ENCODE measurements around the gene STK32B.
"Not testable (repeated sequence)": the region's sequence is repeated elsewhere in the genome, so short reads cannot be mapped to it uniquely, and the experiment has no call there.

STK32B gene

DNA sequence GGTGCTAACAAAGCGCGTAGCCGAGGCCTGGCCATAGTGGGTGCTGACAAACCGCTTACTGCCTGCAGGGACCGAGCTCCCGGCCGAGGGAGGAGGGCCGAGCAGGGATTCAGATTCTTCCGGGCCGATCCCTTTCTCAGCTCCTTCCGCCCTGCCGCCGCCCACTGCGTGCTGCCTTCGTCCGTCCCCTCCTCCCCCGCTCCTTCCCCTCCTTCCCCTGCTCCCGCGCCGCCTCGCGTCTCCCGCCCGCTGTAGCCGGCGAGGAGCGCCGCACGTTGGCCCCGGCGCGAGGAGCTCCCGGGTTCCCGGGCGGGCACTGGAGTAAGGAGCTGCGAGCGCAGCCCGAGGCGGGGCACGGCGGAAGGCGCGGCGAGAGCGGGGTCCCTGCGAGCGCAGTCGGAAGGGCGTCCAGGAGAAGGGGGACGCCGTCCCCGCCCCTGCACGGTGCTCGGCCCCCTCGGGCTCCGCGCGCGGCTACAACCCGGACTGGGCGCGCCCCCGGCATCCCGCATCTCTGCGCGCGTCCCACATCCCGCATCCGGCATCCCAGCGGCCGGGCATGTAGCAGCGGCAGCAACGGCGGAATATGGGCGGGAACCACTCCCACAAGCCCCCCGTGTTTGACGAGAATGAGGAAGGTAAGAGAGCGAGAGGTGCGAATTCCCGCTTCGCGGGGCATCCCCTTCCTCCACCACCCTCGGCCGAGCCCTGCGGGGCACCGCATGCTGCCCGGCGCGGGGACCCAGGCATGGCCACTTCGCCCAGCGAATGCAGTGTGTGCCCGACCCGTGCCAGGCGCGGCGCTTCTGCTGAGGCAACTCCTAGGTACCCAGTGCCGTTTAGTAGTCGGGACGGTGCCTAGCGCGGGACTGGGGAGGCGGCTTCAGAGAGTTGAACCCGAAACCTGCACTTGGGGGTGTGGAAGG lies at the start of gene STK32B:
TSS of gene STK32B (plus strand) at position 203 of the 926 bp plus-strand sequence.
- peak within 1 kb of the TSS; percentile 85 for H3K4me3 Mint-ChIP-seq
- H3K9me3 Mint-ChIP-seq: no peaks in the 10 kb centered on the region
- H3K27ac Mint-ChIP-seq: peak within 1 kb of the TSS; percentile 80
- peaks cover 6% of the 10 kb centered on the region for H3K36me3 Mint-ChIP-seq (ENCODE audit: low read depth)
- peaks cover 29% of the 10 kb centered on the region for H3K4me1 Mint-ChIP-seq (ENCODE audit: low read depth)
- peaks cover 20% of the 10 kb centered on the region for H3K27me3 Mint-ChIP-seq
- intact Hi-C loops (cut with micrococcal nuclease): loop anchor here (2.0 kb wide), 2 partner anchors 409 to 761 kb away; no protein-coding TSS in a partner anchor

DNA sequence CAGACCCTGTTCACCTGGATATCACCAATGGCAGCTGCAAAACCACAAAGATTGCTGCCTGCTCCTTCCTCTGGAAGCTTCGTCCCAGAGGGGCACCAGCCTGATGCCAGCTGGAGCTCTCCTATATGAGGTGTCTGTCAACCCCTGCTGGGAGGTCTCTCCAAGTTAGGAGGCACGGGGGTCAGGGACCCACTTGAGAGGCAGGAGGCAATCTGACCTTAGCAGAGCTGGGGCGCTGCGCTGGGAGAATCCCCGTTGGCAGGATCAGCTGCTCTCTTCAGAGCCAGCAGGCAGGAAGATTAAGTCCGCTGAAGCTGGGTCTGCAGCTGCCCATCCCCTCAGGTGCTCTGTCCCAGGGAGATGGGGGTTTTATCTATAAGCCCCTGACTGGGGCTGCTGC lies 49.6 kb upstream of the STK32B start:
- H3K4me3 Mint-ChIP-seq; intact Hi-C loops (cut with micrococcal nuclease); H3K4me1 Mint-ChIP-seq (ENCODE audit: low read depth); H3K9me3 Mint-ChIP-seq; H3K36me3 Mint-ChIP-seq (ENCODE audit: low read depth); H3K27me3 Mint-ChIP-seq; H3K27ac Mint-ChIP-seq: not testable (repeated sequence)

DNA sequence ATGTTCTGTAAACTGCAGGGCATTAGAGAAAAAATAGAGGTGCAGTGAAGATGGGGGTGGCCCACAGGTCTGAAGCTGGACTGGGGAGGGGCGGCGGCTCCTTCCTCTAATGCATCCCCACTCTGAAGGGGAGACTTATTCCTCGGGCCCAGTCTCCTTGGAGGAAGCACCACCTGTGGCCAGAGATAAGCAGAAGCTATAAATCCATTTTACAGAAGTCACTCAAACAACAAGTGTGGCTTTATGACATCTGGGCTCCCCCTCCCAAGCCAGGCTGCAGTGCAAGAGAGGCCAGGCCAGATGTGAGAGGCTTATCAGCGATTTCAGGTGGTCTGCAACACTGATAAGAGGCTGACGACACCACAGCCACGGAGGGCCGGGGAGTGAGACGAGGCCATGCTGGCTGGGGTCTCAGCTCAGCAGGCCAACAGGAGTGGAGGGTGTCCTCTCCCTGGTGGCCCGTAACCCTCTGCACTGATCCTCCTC lies 47.9 kb upstream of the STK32B start:
- no peaks in the 10 kb centered on the region for H3K36me3 Mint-ChIP-seq (ENCODE audit: low read depth)
- H3K4me3 Mint-ChIP-seq: no peak overlapping the region
- H3K27me3 Mint-ChIP-seq: peaks cover 7% of the 10 kb centered on the region
- no peaks in the 10 kb centered on the region for H3K9me3 Mint-ChIP-seq
- H3K27ac Mint-ChIP-seq: no peak overlapping the region
- intact Hi-C loops (cut with micrococcal nuclease): no loop called here
- H3K4me1 Mint-ChIP-seq (ENCODE audit: low read depth): no peaks in the 10 kb centered on the region

DNA sequence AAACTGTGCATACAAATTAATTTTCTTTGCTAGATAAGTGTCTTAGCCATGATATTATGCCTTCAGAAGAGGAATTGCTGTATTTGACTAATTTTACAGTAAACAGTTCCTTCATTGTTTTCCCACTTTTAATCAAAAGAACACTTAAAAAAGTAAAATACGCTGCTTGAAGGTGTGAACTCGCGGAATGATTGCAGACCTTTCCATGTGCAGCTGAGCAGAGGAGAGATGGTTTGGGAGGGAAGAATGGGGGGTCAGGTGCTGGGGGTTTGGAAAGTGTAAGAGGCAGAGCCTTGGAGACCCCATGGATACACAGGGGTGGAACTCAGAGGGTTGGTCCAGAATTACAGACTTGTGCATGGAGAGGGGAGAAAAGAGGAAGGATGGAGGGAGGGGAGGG lies 47.4 kb upstream of the STK32B start:
- H3K4me1 Mint-ChIP-seq (ENCODE audit: low read depth): no peaks in the 10 kb centered on the region
- no peak overlapping the region for H3K27ac Mint-ChIP-seq
- no peaks in the 10 kb centered on the region for H3K9me3 Mint-ChIP-seq
- peaks cover 7% of the 10 kb centered on the region for H3K27me3 Mint-ChIP-seq
- H3K36me3 Mint-ChIP-seq (ENCODE audit: low read depth): no peaks in the 10 kb centered on the region
- intact Hi-C loops (cut with micrococcal nuclease): no loop called here
- H3K4me3 Mint-ChIP-seq: no peak overlapping the region

DNA sequence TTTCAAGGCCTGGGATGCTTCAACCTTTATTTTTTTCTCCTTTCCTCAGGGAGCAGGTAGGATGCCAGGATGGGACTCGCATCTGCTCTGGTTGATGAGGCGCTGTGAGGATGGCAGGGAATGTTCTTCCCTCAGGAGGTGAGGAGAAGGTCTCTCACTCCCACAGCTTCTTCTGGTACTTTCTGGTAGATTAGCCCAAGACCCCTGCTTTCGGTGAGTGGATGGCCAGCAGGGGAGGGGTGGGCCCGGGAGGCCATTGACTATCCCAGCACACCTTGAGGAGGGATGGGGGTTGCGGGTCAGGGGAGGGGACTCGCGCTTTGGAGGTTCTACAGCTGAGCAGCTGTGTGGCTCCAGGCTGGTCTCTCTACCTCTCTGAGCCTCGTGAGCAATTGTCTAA lies 46.8 kb upstream of the STK32B start:
- Mint-ChIP-seq H3K36me3 (ENCODE audit: low read depth) (no peaks in the 10 kb centered on the region), H3K27ac (no peak overlapping the region), H3K9me3 (no peaks in the 10 kb centered on the region), H3K4me3 (no peak overlapping the region), H3K4me1 (ENCODE audit: low read depth) (no peaks in the 10 kb centered on the region), H3K27me3 (peaks cover 7% of the 10 kb centered on the region)
- intact Hi-C loops (cut with micrococcal nuclease): no loop called here

DNA sequence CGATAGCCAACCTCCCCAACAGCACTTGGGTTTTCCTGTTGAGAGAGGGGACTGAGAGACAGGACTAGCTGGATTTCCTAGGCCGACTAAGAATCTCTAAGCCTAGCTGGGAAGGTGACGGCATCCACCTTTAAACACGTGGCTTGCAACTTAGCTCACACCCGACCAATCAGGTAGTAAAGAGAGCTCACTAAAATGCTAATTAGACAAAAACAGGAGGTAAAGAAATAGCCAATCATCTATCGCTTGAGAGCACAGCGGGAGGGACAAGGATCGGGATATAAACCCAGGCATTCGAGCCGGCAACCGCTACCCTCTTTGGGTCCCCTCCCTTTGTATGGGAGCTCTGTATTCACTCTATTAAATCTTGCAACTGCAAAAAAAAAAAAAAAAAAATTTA lies 44.3 kb upstream of the STK32B start:
- H3K4me3 Mint-ChIP-seq; H3K27me3 Mint-ChIP-seq; H3K36me3 Mint-ChIP-seq (ENCODE audit: low read depth); intact Hi-C loops (cut with micrococcal nuclease); H3K9me3 Mint-ChIP-seq; H3K27ac Mint-ChIP-seq; H3K4me1 Mint-ChIP-seq (ENCODE audit: low read depth): not testable (repeated sequence)

DNA sequence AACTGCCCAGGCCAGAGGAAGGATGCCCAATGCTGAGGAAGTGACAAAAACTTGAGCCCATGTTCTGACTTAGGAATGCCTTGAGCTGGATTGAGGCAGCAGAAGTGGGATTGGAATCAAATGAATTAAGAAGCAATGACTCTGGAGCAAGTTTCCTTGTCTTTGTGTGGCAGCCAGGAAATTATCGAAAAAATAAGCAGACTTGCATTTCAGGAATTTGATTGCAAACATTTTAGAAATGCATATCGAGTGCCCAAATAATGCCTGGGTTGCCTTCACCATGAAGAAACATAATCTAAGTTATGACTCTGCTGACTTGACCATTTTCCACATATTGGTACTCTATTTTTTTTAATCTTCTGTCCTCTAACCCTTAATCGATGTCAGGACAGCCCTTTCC lies 41.5 kb upstream of the STK32B start:
- Mint-ChIP-seq H3K27me3 (no peaks in the 10 kb centered on the region), H3K9me3 (no peaks in the 10 kb centered on the region), H3K36me3 (ENCODE audit: low read depth) (no peaks in the 10 kb centered on the region), H3K27ac (no peak overlapping the region), H3K4me3 (no peak overlapping the region), H3K4me1 (ENCODE audit: low read depth) (no peaks in the 10 kb centered on the region)
- intact Hi-C loops (cut with micrococcal nuclease): no loop called here

DNA sequence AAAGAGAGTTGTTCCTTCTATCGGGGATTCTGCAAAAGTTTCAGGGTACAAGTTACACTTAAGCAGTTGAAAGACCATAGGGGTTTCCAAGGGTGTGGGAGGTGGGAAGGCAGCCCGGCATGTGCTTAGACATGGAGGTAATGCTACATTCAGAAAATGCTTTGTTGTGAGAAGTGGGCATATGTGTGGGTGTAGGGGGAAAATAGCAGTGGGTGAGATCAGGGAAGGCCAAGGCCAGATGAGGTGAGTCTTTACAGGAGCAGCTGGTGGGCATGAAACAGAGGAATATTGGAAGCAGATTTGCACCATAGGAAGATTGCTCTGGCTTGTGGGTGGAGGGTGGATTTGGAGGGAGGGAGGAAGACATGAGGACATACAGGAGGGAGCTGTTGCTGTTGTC lies 40.3 kb upstream of the STK32B start:
- no peaks in the 10 kb centered on the region for H3K36me3 Mint-ChIP-seq (ENCODE audit: low read depth)
- H3K4me1 Mint-ChIP-seq (ENCODE audit: low read depth): no peaks in the 10 kb centered on the region
- no peak overlapping the region for H3K4me3 Mint-ChIP-seq
- intact Hi-C loops (cut with micrococcal nuclease): no loop called here
- no peaks in the 10 kb centered on the region for H3K27me3 Mint-ChIP-seq
- H3K9me3 Mint-ChIP-seq: no peaks in the 10 kb centered on the region
- no peak overlapping the region for H3K27ac Mint-ChIP-seq

DNA sequence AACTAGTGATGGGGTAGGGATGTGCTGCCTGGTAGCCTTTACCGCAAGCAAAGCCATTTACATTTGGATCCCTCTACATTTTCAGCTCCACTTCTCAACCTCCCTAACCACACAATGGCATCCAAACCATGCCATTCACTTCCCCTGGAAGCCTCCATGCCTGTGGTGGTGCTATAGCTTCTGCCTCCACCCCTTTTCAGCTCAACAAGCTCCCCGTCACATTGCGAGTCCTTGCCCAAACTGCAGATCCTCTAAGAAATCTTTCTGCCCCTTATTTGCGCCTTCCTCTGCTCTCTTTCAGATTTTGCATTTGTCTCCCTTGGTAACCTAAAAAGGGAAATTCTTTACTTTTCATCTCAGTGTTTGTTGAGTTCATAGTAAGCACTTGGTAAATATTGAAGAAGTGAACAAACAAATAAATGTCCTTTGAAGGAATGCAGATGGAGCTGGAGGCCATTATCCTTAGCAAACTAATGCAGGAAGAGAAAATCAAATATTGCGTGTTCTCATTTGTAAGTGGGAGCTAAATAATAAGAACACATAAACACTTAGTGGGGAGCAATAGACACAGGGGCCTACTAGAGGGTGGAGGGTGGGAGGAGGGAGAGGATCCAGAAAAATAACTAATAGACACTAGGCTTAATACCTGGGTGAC lies 38.9 kb upstream of the STK32B start:
- no peaks in the 10 kb centered on the region for H3K36me3 Mint-ChIP-seq (ENCODE audit: low read depth)
- intact Hi-C loops (cut with micrococcal nuclease): no loop called here
- no peaks in the 10 kb centered on the region for H3K9me3 Mint-ChIP-seq
- no peak overlapping the region for H3K27ac Mint-ChIP-seq
- H3K27me3 Mint-ChIP-seq: no peaks in the 10 kb centered on the region
- no peaks in the 10 kb centered on the region for H3K4me1 Mint-ChIP-seq (ENCODE audit: low read depth)
- H3K4me3 Mint-ChIP-seq: no peak overlapping the region

DNA sequence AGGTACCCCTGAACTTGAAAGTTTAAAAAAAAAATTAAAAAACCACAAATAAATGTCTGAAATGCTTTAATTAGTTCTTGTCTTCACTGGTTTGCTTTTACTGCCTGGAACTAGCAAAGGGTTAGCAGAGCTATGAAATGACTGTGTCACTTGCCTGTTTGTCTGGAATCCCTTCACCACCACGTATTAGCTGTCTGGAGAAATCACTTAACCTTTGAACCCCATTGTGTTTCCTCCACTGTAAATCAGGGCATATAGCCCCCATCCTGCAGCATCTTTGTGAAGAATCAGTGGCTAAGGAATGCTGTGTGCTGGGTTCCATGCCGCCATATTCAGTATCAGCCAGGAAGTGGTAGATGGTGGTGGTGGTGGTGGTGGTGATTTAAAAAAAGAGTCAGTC lies 38.3 kb upstream of the STK32B start:
- H3K4me3 Mint-ChIP-seq: no peak overlapping the region

DNA sequence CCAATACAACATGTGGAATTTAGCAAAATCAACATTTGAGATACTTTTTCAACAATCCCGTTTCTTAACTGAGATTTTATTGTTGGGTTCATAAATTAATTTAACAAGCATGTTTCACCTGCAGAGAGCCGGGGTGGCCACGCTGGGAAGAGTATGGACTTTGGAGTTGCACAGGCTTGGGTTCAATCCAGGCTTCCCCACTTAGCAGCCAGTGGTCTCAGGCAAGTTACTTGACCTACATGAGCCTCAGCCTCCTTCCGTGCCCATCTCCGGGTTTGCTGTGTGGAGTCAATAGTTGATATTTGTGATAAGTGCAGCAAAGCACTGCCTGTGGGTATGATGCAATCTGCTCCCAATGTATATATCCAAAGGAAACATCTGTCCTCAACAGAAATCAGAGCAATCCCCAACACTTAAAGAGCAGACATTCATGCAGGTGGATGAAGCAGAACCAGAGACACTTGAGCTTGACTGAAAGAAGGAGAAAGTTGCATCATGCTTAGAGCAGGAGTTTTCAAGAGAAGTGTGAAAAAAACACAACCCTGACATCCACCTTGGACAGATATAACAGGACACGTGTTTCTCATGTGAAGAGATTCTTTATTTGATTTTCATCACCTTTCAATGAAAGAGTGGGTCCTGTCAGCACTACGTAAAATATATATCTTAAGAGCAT lies 37.1 kb upstream of the STK32B start:
- H3K27me3 Mint-ChIP-seq: peaks cover 4% of the 10 kb centered on the region
- H3K4me3 Mint-ChIP-seq: no peak overlapping the region
- H3K36me3 Mint-ChIP-seq (ENCODE audit: low read depth): no peaks in the 10 kb centered on the region
- H3K9me3 Mint-ChIP-seq: no peaks in the 10 kb centered on the region
- intact Hi-C loops (cut with micrococcal nuclease): no loop called here
- peaks cover 8% of the 10 kb centered on the region for H3K4me1 Mint-ChIP-seq (ENCODE audit: low read depth)
- no peak overlapping the region for H3K27ac Mint-ChIP-seq

More for the DNA sequence above, 38.3 kb upstream of the STK32B start:
- intact Hi-C loops (cut with micrococcal nuclease): no loop called here
- no peaks in the 10 kb centered on the region for H3K27me3 Mint-ChIP-seq
- H3K36me3 Mint-ChIP-seq (ENCODE audit: low read depth): no peaks in the 10 kb centered on the region
- H3K27ac Mint-ChIP-seq: no peak overlapping the region
- peaks cover 4% of the 10 kb centered on the region for H3K4me1 Mint-ChIP-seq (ENCODE audit: low read depth)
- no peaks in the 10 kb centered on the region for H3K9me3 Mint-ChIP-seq

DNA sequence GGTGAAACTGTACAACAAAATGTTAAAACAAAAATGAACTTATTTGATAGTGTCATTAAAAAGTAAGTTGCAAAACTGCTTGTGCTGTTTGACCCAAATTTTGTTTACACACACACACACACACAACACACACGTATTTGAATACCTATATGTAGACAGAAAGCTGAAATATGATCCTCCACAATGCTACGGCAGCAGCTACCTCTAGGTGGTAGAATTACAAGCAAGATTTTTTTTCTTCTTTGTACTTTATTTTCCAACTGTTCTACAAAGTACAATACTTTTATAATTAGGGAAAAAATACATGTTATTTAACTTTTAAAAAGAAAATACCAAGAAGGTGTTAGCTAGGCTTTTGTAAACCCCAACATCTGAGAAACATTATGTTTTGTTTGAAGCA lies 33.2 kb upstream of the STK32B start:
- H3K27me3 Mint-ChIP-seq: peaks cover 10% of the 10 kb centered on the region
- intact Hi-C loops (cut with micrococcal nuclease): no loop called here
- H3K4me3 Mint-ChIP-seq: no peak overlapping the region
- H3K36me3 Mint-ChIP-seq (ENCODE audit: low read depth): no peaks in the 10 kb centered on the region
- peaks cover 14% of the 10 kb centered on the region for H3K4me1 Mint-ChIP-seq (ENCODE audit: low read depth)
- H3K27ac Mint-ChIP-seq: no peak overlapping the region
- no peaks in the 10 kb centered on the region for H3K9me3 Mint-ChIP-seq

DNA sequence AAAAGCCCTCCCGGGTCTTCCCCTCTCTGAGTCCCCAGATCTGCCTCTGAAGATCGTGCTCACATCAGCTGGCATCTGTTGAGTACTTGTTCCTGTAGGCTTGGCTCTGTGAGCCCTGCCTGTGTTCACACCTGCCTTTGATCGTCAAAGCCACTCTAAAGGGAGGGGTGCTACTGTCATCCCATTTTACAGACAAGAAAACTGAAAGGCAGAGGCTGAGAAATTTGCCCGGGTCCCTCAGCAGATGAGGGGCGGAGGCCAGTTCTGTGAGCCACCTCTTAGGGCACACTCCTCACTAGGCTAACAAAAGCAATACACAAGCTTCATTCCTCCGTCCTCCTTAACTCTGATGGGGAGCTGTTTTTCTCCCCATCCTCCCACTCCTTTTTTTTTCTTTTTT lies 32.7 kb upstream of the STK32B start:
- intact Hi-C loops (cut with micrococcal nuclease): no loop called here
- Mint-ChIP-seq H3K27ac (no peak overlapping the region), H3K4me3 (peak overlapping the region; percentile 2), H3K36me3 (ENCODE audit: low read depth) (no peaks in the 10 kb centered on the region), H3K9me3 (no peaks in the 10 kb centered on the region), H3K27me3 (peaks cover 10% of the 10 kb centered on the region), H3K4me1 (ENCODE audit: low read depth) (peaks cover 14% of the 10 kb centered on the region)

DNA sequence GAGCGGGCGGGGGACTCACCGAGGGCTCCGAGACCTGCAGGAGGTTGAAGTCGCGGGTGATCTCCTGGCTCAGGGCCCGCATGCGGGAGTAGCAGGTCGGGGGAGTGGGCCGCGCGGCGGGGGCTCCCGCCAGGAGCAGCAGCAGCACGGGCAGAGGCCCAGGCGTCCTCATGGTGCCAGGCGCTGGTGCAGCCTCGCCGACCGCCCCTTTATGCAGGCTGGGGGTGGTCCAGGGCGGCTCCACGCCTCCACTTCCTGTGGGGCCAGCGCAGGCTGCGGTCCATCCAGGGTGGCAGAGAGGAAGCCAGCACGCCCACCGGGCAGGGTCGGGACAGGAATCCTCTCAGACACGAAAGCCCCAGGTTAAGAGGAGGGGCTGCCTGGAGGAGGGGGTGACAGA lies 32.0 kb upstream of the STK32B start, which contains the start of gene CYTL1:
TSS of gene CYTL1 (minus strand) at position 185 of the 400 bp plus-strand sequence. CDS start at position 172, 13 bp downstream.
- Mint-ChIP-seq H3K4me1 (ENCODE audit: low read depth) (peaks cover 17% of the 10 kb centered on the region), H3K9me3 (no peaks in the 10 kb centered on the region), H3K27ac (peak within 1 kb of the TSS; percentile 30), H3K36me3 (ENCODE audit: low read depth) (no peaks in the 10 kb centered on the region), H3K27me3 (peaks cover 10% of the 10 kb centered on the region), H3K4me3 (peak within 1 kb of the TSS; percentile 69)
- intact Hi-C loops (cut with micrococcal nuclease): no loop called here

Measured in dendritic cell treated with granulocyte-macrophage colony-stimulating factor and Interleukin-4, amounts not matched to agents 40 ng/mL and 50 ng/mL, for 4 days (primary cell).